ENCODE measurements around the gene PRKCQ. TPM values are rescaled to one million over a fixed set of nuclear protein-coding genes. Genes with fewer than 3 reads are reported as not detected.

PRKCQ gene
- total RNA-seq, 6 experiments from 2014 or later = not detected

GRCh38 chr10:6602026-6602699 is 22.1 kb upstream of the PRKCQ start:
- TF ChIP-seq CTCF (IDR thresholded peaks at IDR 0.05) = no peak
- DNase-seq = no peak
- Mint-ChIP-seq H3K9me3 (no peaks in the 10 kb centered on the region), H3K4me3 (no peak overlapping the region), H3K27ac (no peak overlapping the region), H3K4me1 (ENCODE audit: low read depth) (no peaks in the 10 kb centered on the region), H3K36me3 (ENCODE audit: low read depth) (no peaks in the 10 kb centered on the region), H3K27me3 (ENCODE audit: insufficient read depth) (peaks cover 9% of the 10 kb centered on the region; the same call in 1 of the 2 replicates)

- Mint-ChIP-seq H3K4me3 (no peak overlapping the region), H3K27ac (no peak overlapping the region), H3K9me3 (no peaks in the 10 kb centered on the region), H3K36me3 (ENCODE audit: low read depth) (no peaks in the 10 kb centered on the region), H3K4me1 (ENCODE audit: low read depth) (no peaks in the 10 kb centered on the region), H3K27me3 (ENCODE audit: insufficient read depth) (peaks cover 9% of the 10 kb centered on the region; the same call in 1 of the 2 replicates)
- DNase-seq = no peak
- no peak for TF ChIP-seq CTCF (IDR thresholded peaks at IDR 0.05)
Observed at GRCh38 chr10:6601246-6601805, 21.2 kb upstream of the PRKCQ start.

- H3K27me3 Mint-ChIP-seq (ENCODE audit: insufficient read depth) = peaks cover 9% of the 10 kb centered on the region; the same call in 1 of the 2 replicates
- no peak for TF ChIP-seq CTCF (IDR thresholded peaks at IDR 0.05)
- H3K27ac Mint-ChIP-seq = no peak overlapping the region
- H3K36me3 Mint-ChIP-seq (ENCODE audit: low read depth) = no peaks in the 10 kb centered on the region
- H3K4me3 Mint-ChIP-seq = no peak overlapping the region
- no peaks in the 10 kb centered on the region for H3K4me1 Mint-ChIP-seq (ENCODE audit: low read depth)
- no peak for DNase-seq
- H3K9me3 Mint-ChIP-seq = no peaks in the 10 kb centered on the region
Observed at GRCh38 chr10:6600224-6600987, 20.3 kb upstream of the PRKCQ start.

GRCh38 chr10:6598679-6599078 is 18.6 kb upstream of the PRKCQ start:
- Mint-ChIP-seq H3K4me3 (no peak overlapping the region), H3K9me3 (no peaks in the 10 kb centered on the region), H3K27ac (no peak overlapping the region), H3K4me1 (ENCODE audit: low read depth) (no peaks in the 10 kb centered on the region), H3K36me3 (ENCODE audit: low read depth) (no peaks in the 10 kb centered on the region), H3K27me3 (ENCODE audit: insufficient read depth) (peaks cover 13% of the 10 kb centered on the region)
- no peak for TF ChIP-seq CTCF (IDR thresholded peaks at IDR 0.05)
- DNase-seq = no peak

GRCh38 chr10:6597478-6597877 is 17.4 kb upstream of the PRKCQ start:
- DNase-seq = no peak
- Mint-ChIP-seq H3K27ac (no peak overlapping the region), H3K9me3 (no peaks in the 10 kb centered on the region), H3K27me3 (ENCODE audit: insufficient read depth) (peaks cover 13% of the 10 kb centered on the region), H3K4me1 (ENCODE audit: low read depth) (no peaks in the 10 kb centered on the region), H3K36me3 (ENCODE audit: low read depth) (no peaks in the 10 kb centered on the region), H3K4me3 (no peak overlapping the region)
- no peak for TF ChIP-seq CTCF (IDR thresholded peaks at IDR 0.05)
